Kidney epithelial cell (primary cell): Measurements from ENCODE around the gene TAF1B. TPM values are rescaled to one million over a fixed set of nuclear protein-coding genes. Genes with fewer than 3 reads are reported as not detected.

Experiments used
- DNase-seq: peaks from one replicate; pipeline ENCODE4 v3.0.0-alpha.2; 2010; ENCODE audit warnings: low read depth
- H3K27me3 ChIP-seq: 2 replicates; pipeline ENCODE4 v1.6.0; 2011; ENCODE audit warnings: low read length; ENCODE audit not compliant: control insufficient read depth, insufficient read depth
- H3K36me3 ChIP-seq: 2 replicates; pipeline ENCODE4 v1.5.1; 2011; ENCODE audit warnings: low read length; ENCODE audit not compliant: control insufficient read depth, insufficient read depth
- H3K4me3 ChIP-seq: 2 replicates; pipeline ENCODE4 v1.5.1; 2011; ENCODE audit warnings: low read depth, mild to moderate bottlenecking, control low read depth, low read length
- total RNA-seq: library from RNA; depleted of rRNA; stranded (reverse); fragments of >200 nt; gene quantifications from 2 replicates; pipeline ENCODE4 v1.2.3, GENCODE V29; 2015
- TF ChIP-seq, protein P1 (sequence below): IDR thresholded peaks from 2 replicates; pipeline ENCODE4 v1.5.1; 2011; ENCODE audit warnings: mild to moderate bottlenecking, moderate library complexity, low read length, control low read depth, inconsistent platforms; ENCODE audit not compliant: insufficient read depth, poor library complexity, severe bottlenecking

TAF1B gene
- total RNA-seq, 1 donor from 2014 or later, result 15.0 TPM

DNA sequence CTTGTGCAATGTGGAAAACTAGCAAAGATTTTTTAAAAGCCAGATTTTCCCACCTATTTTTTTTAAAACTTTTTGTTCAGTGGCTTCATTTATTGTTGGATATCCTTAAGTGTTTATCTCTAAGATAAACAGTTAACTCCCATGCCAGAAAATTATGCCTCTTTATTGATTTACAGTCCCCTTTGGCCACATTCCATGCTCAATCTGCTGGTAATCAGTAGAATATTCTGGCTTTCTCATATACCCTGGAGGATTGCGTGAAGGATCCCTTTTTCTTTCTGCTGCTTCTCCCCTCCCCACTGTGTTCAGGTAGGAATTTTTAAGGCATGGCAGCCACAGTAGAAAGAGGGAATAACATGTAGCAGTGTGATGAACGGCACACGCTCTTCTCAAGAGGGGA lies 110.9 kb downstream of the TAF1B start:
- TF ChIP-seq, protein P1, sequence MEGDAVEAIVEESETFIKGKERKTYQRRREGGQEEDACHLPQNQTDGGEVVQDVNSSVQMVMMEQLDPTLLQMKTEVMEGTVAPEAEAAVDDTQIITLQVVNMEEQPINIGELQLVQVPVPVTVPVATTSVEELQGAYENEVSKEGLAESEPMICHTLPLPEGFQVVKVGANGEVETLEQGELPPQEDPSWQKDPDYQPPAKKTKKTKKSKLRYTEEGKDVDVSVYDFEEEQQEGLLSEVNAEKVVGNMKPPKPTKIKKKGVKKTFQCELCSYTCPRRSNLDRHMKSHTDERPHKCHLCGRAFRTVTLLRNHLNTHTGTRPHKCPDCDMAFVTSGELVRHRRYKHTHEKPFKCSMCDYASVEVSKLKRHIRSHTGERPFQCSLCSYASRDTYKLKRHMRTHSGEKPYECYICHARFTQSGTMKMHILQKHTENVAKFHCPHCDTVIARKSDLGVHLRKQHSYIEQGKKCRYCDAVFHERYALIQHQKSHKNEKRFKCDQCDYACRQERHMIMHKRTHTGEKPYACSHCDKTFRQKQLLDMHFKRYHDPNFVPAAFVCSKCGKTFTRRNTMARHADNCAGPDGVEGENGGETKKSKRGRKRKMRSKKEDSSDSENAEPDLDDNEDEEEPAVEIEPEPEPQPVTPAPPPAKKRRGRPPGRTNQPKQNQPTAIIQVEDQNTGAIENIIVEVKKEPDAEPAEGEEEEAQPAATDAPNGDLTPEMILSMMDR, result no peak
- Histone ChIP-seq H3K27me3 (no peaks in the 10 kb centered on the region), H3K36me3 (no peaks in the 10 kb centered on the region), H3K4me3 (no peak overlapping the region)
- no peak for DNase-seq

DNA sequence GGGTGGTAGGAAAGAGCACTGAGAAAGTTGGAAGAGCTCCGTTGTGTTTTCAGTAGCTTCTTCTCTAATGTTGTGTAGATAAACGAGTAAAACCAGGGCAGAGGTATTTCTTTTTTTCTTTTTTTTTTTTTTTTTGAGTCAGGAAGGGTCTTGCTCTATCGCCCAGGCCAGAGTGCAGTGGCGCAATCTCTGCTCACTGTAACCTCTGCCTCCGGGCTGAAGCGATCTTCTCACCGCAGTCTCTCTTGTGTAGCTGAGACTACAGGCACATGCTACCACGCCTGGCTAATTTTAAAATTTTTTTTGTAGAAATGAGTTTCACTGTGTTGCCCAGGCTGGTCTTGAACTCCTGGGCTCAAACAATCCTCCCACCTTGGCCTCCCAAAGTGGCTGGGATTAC lies 114.8 kb downstream of the TAF1B start:
- Histone ChIP-seq H3K27me3 (no peaks in the 10 kb centered on the region), H3K36me3 (no peaks in the 10 kb centered on the region), H3K4me3 (no peak overlapping the region)
- DNase-seq, result no peak
- TF ChIP-seq, protein P1, result no peak

DNA sequence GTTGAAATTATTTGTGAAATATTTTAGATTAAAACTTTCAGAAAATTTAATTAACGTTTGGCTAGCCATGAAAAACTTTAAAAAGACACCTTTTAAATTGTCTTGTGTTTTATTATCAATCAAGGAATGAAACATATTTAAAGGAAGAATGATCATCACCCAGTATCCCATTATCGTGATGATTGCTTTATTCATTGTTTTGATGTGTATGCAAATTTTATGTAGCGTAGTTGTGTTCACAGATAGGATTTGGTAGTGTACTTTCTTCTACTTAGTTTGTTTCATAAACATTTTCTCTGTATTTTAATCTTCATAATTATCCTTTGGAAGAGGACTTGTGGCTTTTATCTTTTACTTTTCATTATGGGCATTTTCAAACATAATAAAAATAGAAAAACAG lies 116.0 kb downstream of the TAF1B start:
- Histone ChIP-seq H3K36me3 (no peaks in the 10 kb centered on the region), H3K4me3 (no peak overlapping the region), H3K27me3 (no peaks in the 10 kb centered on the region)
- TF ChIP-seq, protein P1, result no peak
- DNase-seq, result no peak

DNA sequence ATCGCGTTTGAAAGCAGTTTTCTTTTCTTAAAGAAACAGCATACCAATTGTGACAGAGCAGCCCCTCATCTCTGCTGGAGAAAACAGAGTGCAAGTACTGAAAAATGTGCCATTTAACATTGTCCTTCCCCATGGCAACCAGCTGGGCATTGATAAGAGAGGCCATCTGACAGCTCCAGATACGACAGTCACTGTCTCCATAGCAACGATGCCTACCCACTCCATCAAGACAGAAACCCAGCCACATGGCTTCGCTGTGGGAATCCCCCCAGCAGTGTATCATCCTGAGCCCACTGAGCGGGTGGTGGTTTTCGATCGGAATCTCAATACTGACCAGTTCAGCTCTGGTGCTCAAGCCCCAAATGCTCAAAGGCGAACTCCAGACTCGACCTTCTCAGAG lies 117.7 kb downstream of the TAF1B start:
- H3K27me3 ChIP-seq, result no peaks in the 10 kb centered on the region
- DNase-seq, result no peak
- TF ChIP-seq, protein P1, result no peak
- H3K36me3 ChIP-seq, result no peaks in the 10 kb centered on the region
- no peak overlapping the region for H3K4me3 ChIP-seq

DNA sequence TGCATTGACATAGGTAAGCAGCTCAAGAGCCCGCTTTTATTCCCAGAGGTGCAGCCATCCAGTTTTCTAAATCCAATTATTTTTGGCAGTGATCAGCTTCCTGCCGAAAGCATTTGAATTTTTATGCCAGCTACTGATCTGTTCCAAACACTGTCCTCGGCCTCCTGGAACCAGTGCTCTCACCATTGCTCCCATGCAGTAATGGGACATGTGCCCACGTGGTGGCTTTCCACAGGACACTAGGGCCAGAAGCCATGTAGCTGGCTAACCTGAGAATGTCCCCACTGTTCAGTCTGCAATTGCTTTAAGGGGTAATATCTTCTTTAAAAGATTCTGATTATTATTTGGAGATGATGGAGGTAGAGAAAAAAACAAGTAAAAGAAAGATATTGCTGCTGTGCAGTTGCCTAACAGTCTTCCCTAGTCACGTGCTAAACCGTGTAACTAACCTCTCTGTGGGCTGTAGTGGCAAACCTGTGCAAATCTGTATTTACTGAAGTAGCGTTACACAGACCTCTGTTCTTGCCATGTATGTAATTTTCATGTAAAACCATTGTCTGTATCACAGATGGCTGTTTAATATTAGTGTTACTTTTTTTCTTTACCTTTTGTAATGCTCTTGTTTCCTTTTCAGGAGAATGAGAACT lies 121.2 kb downstream of the TAF1B start:
- Histone ChIP-seq H3K4me3 (no peak overlapping the region), H3K36me3 (no peaks in the 10 kb centered on the region), H3K27me3 (no peaks in the 10 kb centered on the region)
- DNase-seq, result no peak
- TF ChIP-seq, protein P1, result no peak
